Prostate gland (tissue), 2 donors: ENCODE data around the gene CARD9. TPM values are rescaled to one million over a fixed set of nuclear protein-coding genes. Genes with fewer than 3 reads are reported as not detected.

Source experiments
- DNase-seq: peaks from one replicate; pipeline ENCODE4 v3.0.0-alpha.2; 2019; ENCODE audit warnings: low spot score
- H3K27ac ChIP-seq, 2 donors: fragments of 200-600 bp; sonication (generic); 2 replicates each; pipeline ENCODE4 v1.5.1; 2017 to 2019
- H3K27me3 ChIP-seq: fragments of 200-600 bp; sonication (generic); replicated peaks from 2 replicates; pipeline ENCODE4 v1.5.1; 2019; ENCODE audit not compliant: insufficient read depth
- H3K36me3 ChIP-seq, 2 donors: fragments of 200-600 bp; sonication (generic); 1 replicate in 1 of 2; 2 replicates in 1 of 2; pipeline versions ENCODE4 v1.5.1 to v1.8.1; 2017 to 2019
- H3K4me1 ChIP-seq: fragments of 200-600 bp; sonication (generic); replicated peaks from 2 replicates; pipeline ENCODE4 v1.5.1; 2019
- H3K4me3 ChIP-seq, 2 donors: fragments of 200-600 bp; sonication (generic); 2 replicates each; pipeline ENCODE4 v1.5.1; 2017 to 2019
- H3K9me3 ChIP-seq: fragments of 200-600 bp; sonication (generic); 2 replicates; pipeline ENCODE4 v1.5.1; 2017
- CTCF ChIP-seq, 4 experiments: fragments of 200-600 bp in 2 of 4; fragments of 450-650 bp in 2 of 4; sonication (generic) in 2 of 4; IDR thresholded peaks; 1 replicate in 3 of 4; 2 replicates in 1 of 4; pipeline ENCODE4 v1.5.1; 2016 to 2019; ENCODE audit warnings: antibody characterized with exemption in 4 of 4, mild to moderate bottlenecking in 2 of 4, moderate library complexity in 2 of 4
- POLR2A ChIP-seq: fragments of 450-650 bp; IDR thresholded peaks from one replicate; pipeline ENCODE4 v1.6.1; 2016; ENCODE audit warnings: antibody characterized with exemption, mild to moderate bottlenecking
- POLR2AphosphoS5 ChIP-seq: sonication (generic); formaldehyde crosslinking; IDR thresholded peaks from one replicate; pipeline ENCODE4 v1.6.1; 2017; ENCODE audit warnings: antibody characterized with exemption
- WGBS: methylation state at CpG from one replicate; pipeline ENCODE4 v1.1.5; 2018; 5-methylcytosine and 5-hydroxymethylcytosine counted together
- intact Hi-C: fragments of 100-400 bp; cut with DNase I; formaldehyde crosslinking; loops from one replicate; pipeline ENCODE4 v1.14.2; 2022
- total RNA-seq, 2 donors: library from RNA; depleted of rRNA; stranded (reverse); fragments of >200 nt; gene quantifications; one replicate each; pipeline ENCODE4 v1.1.0, GENCODE V29; 2016

CARD9 gene
- total RNA-seq, 2 donors from 2014 or later: 1.5 to 3.4 TPM

DNA sequence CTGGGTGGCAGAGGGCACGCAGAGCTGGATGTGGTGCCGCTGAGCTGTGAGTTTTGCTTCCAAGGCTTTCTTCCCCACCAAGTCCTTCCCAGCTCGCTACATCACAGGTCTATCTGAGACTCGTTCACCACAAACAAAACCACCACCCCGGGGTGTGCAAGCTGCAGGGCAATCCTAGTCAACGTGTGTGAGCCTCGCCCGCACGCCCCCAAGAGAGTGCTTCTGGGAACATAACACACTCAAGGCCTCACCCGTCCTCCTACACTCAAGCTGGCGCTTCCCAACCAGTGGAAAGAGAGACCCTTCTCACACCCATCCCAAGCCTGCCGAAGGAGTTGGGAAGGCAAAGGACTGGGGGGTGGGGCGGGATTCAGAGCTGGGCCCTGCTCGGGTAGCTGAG, 15.9 kb upstream of the CARD9 start:
- intact Hi-C loops: no loop called here
- 88% methylated on average over 14 of the region's 14 CpGs for WGBS
- peaks cover 3 to 20% of the 10 kb centered on the region in 2 donors for H3K36me3 ChIP-seq
- no peaks in the 10 kb centered on the region for H3K4me1 ChIP-seq
- H3K27ac ChIP-seq: no peak overlapping the region
- TF ChIP-seq CTCF (IDR thresholded peaks at IDR 0.05) (no peak), POLR2AphosphoS5 (no peak), POLR2A (no peak)
- H3K4me3 ChIP-seq: no peak overlapping the region
- no peaks in the 10 kb centered on the region for H3K27me3 ChIP-seq
- DNase-seq: no peak
- no peaks in the 10 kb centered on the region for H3K9me3 ChIP-seq

DNA sequence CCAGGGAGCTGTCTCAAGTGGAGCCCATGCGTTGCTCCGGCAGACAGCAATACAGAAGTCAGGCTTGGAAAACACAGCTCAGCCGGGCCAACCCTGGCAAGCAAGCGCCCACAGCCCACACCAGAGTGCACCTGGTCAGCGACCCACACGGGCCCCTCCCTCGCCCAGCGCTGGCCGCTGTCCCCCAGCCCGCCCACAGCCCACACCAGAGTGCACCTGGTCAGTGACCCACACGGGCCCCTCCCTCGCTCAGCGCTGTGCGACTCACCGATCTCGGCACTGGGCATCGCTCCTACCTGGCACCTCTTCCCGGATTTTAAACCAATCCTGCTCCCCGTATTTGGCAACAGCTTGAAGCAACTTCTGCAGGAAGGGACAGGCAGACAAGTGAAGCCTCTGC, 13.7 kb upstream of the CARD9 start:
- no peaks in the 10 kb centered on the region for H3K9me3 ChIP-seq
- 93% methylated on average over 19 of the region's 19 CpGs for WGBS
- TF ChIP-seq POLR2A (no peak), CTCF (IDR thresholded peaks at IDR 0.05) (no peak), POLR2AphosphoS5 (no peak)
- H3K27me3 ChIP-seq: no peaks in the 10 kb centered on the region
- peaks cover 3 to 6% of the 10 kb centered on the region in 2 donors for H3K36me3 ChIP-seq
- no peak overlapping the region for H3K27ac ChIP-seq
- intact Hi-C loops: no loop called here
- no peaks in the 10 kb centered on the region for H3K4me1 ChIP-seq
- no peak for DNase-seq
- H3K4me3 ChIP-seq: no peak overlapping the region

DNA sequence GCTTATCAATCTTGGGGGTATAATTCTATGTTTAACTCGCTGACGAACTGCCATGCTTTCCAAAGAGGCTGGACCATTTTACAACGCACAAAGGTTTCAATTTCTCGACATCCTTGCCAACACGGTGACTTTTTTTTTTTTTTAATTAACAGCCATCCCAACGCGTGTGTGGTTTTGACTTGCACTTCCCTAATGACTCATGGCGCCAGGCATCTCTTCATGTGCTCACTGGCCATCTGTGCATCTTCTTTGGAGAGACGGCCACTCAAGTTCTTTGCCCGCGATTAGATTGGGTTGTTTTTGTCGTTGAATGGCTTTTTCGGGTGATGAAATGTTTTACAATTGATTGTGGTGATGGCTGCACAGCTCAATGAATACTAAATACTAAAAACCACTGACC, 12.5 kb upstream of the CARD9 start:
- Histone ChIP-seq H3K4me1 (no peaks in the 10 kb centered on the region), H3K36me3 (no peaks in the 10 kb centered on the region), H3K9me3 (no peaks in the 10 kb centered on the region), H3K27ac (no peak overlapping the region), H3K27me3 (no peaks in the 10 kb centered on the region), H3K4me3 (no peak overlapping the region)
- WGBS: 87% methylated on average over 13 of the region's 13 CpGs
- intact Hi-C loops: no loop called here
- no peak for DNase-seq
- no peak for TF ChIP-seq POLR2AphosphoS5
- no peak for TF ChIP-seq CTCF (IDR thresholded peaks at IDR 0.05)
- no peak for TF ChIP-seq POLR2A

DNA sequence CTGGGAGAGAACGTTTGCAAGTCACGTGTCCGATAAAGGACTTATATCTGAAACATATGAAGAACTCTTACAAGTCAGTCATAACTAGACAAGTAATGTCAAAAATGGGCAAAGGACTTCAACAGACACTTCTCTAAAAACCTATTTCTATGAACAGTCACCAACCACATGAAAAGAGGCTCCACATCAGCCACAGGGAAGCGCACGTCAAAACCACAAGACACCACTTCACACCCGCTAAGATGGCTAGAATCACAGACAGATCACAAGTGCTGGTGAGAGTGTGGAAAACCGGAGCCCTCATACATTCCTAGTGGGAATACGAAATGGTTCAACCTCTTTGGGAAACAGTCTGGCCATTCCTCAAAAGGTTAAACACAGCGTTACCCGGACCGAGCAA, 11.5 kb upstream of the CARD9 start:
- TF ChIP-seq CTCF (IDR thresholded peaks at IDR 0.05) (no peak), POLR2AphosphoS5 (no peak), POLR2A (no peak)
- Histone ChIP-seq H3K27me3 (no peaks in the 10 kb centered on the region), H3K9me3 (no peaks in the 10 kb centered on the region), H3K27ac (no peak overlapping the region), H3K4me3 (no peak overlapping the region), H3K36me3 (no peaks in the 10 kb centered on the region), H3K4me1 (no peaks in the 10 kb centered on the region)
- 92% methylated on average over 11 of the region's 11 CpGs for WGBS
- intact Hi-C loops: no loop called here
- no peak for DNase-seq

GRCh38 chr9:136383436-136383835, 10.0 kb upstream of the CARD9 start:
- no peak for DNase-seq
- WGBS: 94% methylated on average over 17 of the region's 20 CpGs
- H3K4me1 ChIP-seq: no peaks in the 10 kb centered on the region
- H3K36me3 ChIP-seq: no peaks in the 10 kb centered on the region
- no peaks in the 10 kb centered on the region for H3K9me3 ChIP-seq
- H3K27ac ChIP-seq: no peak overlapping the region
- no peak for TF ChIP-seq POLR2AphosphoS5
- no peaks in the 10 kb centered on the region for H3K27me3 ChIP-seq
- intact Hi-C loops: no loop called here
- H3K4me3 ChIP-seq: no peak overlapping the region
